Spleen (tissue), 3 donors: ENCODE data around the gene PASD1.

Experiments used
- POLR2A ChIP-seq, 3 donors: fragments of 450-650 bp; IDR thresholded peaks; one replicate each; pipeline ENCODE4 v1.5.1; 2017; ENCODE audit warnings: antibody characterized with exemption in 3 of 3, mild to moderate bottlenecking in 1 of 3
- POLR2AphosphoS5 ChIP-seq, 3 donors: sonication (generic); formaldehyde crosslinking; IDR thresholded peaks; one replicate each; pipeline ENCODE4 v1.5.1; 2017; ENCODE audit warnings: antibody characterized with exemption in 3 of 3

DNA sequence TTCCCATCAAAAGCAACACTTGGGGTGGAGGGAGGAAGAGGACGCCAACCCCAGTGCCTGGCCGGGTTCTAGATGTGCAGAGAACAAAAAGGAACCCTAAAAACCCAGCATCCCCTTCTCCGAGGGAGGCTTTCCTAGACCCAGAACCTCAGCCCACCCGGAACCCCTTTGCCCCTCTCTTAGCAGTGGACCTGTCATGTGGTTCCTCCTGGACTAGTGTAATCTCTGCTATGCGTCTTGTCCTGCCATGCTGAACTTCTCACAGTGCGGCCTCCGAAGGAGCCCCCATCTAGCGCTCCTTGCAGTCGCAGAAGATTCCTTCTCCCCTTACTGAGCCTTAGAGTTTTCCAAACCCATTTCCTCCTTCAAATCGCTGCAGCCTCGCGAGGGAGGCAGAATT, 130.6 kb downstream of the PASD1 start:
- TF ChIP-seq POLR2A (IDR thresholded peaks at IDR 0.05) (no peak), POLR2AphosphoS5 (IDR thresholded peaks at IDR 0.05) (no peak)
